CD4-positive, alpha-beta T cell treated with Interferon gamma for 1 hour (primary cell): Measurements from ENCODE around the gene INTS6L.

Experiments
- DNase-seq: peaks from one replicate; pipeline ENCODE4 v3.0.0-alpha.2; 2020

Gene INTS6L

DNA sequence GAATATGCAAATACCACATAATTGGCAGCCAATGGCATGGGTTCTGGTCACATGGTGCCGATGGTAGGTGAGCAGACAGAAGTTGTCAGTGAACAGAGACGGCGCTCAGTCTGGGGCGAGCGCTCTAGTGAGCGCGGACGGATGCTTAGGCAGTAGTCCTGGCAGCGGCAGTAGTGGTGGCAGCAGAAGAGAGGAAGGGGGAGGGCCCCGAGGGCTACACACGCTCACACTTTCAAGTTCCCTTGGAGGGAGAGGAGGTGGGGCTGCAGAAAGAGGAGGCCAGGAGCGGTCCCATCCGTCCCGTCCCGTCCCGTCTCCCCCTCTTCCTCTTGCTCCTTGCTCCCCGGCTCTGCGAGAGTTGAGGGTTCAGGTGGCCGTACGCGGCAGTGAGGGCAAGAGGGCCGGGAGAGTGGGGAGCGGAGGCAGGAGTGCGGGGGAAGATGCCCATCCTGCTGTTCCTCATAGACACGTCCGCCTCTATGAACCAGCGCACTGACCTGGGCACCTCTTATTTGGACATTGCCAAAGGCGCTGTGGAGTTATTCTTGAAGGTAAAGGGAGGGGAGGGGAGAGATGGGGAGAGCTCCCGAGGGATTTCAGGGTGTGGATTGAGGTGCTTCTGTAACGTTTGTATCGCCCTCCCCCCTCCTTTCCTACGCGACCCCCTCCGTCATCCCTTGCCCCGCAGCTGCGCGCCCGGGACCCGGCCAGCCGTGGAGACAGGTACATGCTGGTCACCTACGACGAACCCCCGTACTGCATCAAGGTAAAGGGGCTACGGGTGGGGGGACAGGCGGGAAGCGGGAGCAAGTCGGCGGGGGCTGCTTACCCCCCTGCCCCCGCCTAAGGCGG is at the start of gene INTS6L:
Gene INTS6L (plus strand): TSS at position 108 of the 852 bp plus-strand sequence. CDS start 333 bp downstream, at position 441.
- DNase-seq, result peak; percentile 92

DNA sequence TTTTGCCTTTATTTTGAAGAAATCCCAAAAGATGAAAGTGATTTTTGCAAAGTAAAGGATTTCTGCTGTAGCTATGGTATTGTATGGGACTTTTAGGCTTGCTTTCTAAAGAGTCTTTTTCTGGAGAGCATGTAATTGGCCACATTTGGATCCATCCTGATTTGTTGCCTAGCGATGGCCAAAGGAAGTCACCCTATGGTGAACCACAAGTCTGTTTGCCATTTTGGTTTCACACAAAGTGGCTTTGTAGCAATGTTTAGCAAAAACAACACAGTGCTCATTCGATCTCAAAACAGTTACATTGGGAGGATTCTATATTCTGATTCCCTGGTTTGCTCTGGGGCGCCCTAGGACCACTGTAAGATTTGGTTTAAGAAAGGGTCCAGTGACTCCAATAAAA is 44.1 kb upstream of the INTS6L start:
- no peak for DNase-seq

DNA sequence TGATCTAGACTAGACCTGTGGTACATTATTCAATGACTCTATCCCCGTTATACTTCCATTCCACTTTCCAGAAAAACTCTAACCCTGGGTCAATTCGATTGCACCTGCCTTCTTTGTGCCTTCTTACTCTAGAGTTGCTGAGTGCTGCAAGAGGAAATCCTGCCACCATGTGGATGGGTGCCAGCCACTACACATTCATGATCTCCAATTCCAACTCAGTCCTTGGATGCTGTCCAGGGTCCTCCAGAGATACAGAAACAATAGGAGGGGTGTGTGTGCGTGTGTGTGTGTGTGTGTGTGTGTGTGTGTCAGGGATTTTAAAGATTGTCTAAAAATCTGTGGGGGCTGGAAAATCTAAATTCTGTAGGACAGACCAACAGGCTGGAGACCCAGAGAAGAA is 42.9 kb upstream of the INTS6L start:
- DNase-seq, result peak; percentile 12

- DNase-seq, result no peak
Measured at GRCh38 chrX:135480076-135480475, 40.4 kb upstream of the INTS6L start.

- no peak for DNase-seq
Measured at GRCh38 chrX:135481696-135482179, 38.7 kb upstream of the INTS6L start.

DNA sequence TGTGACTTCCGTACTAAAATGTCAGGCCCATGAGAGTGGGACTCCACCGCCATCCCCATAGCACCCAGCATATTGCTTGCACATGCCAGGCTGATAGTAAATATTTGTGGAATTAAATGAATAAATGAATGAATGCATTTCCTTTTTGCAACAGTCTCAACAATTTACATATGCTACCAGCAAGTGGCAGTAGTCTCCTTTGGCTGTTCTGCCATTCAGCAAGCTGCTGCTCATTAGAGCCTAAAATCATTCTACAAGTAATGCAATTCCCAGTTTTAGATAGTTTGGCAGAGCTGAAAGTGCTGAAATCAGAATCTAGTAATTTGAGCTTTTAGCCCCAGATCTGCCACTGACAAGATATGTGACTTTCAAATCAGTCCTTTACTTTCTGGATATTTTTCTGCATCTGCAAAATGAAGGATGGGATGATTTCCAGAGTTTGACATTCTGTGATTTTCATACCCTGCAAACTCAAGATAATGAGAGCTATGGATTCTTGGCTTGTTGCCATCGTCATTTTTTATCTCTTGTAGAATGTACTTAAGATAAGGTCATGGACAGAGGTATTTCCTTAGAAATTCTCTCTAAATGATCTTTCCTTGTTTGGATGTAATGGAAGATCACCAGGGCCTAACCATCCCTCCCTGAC is 35.7 kb upstream of the INTS6L start:
- no peak for DNase-seq

- DNase-seq, result no peak
Measured at GRCh38 chrX:135489542-135489941, 30.9 kb upstream of the INTS6L start.

- no peak for DNase-seq
Measured at GRCh38 chrX:135490979-135491514, 29.4 kb upstream of the INTS6L start.

GRCh38 chrX:135494453-135494852 is 26.0 kb upstream of the INTS6L start:
- DNase-seq, result no peak

DNA sequence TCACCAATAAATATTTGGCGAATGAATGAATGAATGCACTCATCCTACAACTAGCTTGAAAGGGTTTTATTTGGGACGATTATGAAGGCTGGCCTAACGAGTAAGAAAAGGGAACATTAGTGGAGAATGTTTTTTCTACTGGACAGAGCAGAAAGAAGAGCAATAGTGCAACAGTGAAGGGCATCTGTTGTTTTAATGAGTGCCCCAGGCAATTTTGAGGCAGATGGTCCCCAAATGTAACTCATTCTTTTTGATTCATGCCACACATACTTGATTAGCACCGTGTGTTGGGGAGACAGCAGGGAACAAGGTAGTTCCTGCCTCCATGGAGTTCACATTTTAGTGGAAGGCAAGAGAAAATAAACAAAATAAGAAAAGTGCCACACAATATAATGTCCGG is 22.7 kb upstream of the INTS6L start:
- DNase-seq, result no peak

DNA sequence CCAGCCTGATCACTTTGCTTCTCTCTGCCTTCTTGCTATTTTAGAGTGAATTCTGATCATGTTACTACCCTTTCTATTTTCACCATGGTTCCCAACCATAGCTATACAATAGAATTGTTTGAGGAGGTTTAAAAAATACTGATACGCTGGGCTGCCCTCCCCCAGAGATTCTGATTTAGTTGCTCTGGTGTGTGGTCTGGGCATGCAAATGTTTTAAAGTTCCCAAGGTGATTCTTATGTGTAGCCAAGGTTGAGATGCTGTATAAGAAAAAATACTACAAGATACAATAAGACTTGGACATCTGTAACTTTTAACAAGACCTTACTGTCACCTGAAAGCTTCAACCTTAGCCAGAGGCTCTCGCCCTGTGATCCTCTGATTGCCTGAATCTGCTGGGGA is 22.2 kb upstream of the INTS6L start:
- no peak for DNase-seq

DNA sequence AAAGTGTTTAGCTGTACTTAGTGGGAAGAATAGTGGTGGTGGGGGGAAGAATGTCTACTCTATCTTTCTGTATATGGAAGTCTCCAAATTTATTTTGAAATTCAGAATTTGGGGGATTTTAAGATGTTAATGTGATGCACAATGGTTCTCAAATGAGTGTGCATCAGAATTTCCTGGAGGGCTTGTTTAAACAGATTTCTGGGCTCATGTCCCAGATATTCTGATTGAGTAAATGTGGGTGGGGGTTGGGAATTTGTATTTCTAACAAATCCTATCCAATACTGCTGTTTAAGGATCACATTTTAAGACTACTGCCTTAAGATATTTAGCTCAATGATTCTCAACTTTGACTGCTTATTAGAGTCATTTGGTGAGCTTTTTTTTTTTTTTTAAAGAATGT is 15.1 kb upstream of the INTS6L start:
- DNase-seq, result no peak

DNA sequence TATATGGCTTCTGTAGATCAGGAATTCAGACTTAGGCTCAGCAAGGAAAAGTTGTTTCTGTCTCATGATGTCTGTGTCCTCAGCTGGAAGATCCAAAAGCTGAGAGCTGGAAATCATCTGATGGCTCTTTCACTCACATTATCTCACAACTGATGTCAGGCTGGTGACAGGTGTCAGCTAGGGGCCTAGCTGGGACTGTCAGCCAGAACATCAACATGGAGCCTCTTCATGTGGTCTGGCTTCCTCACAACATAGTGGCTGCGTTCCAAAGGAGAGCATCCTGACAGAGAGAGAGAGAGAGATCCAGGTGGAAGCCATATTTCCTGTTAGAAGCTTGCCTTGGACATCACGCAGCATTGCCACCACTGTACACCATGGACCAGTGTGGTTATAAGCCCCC is 10.6 kb upstream of the INTS6L start:
- no peak for DNase-seq

DNA sequence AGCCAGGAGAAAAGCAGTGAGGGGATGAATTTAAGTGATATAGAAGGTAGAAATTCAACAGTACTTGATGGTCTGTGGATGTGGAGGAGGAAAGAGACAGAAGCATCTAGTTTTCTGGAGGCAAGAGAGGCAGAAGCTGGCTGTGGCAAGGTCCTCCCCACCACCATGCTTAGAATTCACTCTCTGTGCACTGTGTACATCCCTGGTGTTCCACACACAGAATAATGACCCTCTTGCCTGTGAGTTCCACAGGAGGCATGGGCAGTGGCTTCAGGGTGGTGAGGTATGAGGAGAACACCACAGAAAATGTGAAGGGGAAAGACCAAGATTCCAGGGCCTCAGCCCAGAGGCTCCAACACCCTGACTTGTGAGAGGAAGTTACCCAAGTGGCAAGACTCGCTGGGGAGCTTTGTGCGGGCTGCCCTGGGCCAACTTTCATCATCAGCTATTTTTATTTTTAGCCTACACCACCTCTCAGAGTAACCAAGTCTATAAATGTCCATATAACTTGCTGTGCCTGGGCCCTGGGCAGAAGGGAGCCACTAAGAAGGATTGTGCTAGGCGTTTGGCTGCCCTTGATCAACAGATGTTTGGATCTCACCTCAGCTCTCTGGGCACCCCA is 7.8 kb upstream of the INTS6L start:
- DNase-seq, result no peak

DNA sequence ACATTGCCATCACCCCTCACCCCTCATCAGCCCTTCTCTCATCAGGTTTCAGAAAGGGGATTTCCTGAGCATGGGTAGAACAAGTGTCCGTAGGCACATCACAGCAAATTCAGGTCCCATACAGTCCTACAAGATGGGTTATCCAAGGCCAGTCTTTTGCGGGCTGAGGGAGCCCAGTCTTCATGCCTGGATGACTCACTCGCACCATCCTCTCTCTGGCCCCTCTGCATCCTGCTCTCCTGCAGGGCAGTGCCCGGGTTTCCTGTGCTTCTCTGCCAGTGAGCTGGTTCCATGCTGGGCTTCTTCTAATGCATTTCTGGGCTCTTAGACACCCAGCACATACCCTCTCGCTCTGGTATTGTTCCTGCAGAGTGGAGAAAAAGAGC is 7.3 kb upstream of the INTS6L start:
- DNase-seq, result no peak

DNA sequence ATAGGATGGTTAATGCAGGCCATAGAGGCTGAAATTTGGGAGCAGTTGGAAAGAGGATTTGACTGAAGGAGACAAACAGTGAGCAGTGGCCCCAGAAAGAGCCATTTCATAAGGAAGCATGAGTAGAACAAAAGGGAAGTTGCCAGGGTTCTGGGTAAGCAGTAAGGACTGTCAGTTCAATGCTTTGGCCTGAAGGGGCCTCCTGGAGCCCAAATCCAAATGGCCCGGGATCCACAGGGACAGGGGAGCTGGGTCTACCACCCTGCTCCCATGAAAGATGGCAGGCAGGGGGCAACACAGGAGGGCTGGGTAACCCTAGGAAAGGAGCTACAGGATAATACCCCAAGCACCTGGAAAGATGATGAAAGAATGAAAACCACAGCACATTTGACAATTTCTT is 4.1 kb upstream of the INTS6L start:
- no peak for DNase-seq

GRCh38 chrX:135518161-135518560 is 2.3 kb upstream of the INTS6L start:
- no peak for DNase-seq

DNA sequence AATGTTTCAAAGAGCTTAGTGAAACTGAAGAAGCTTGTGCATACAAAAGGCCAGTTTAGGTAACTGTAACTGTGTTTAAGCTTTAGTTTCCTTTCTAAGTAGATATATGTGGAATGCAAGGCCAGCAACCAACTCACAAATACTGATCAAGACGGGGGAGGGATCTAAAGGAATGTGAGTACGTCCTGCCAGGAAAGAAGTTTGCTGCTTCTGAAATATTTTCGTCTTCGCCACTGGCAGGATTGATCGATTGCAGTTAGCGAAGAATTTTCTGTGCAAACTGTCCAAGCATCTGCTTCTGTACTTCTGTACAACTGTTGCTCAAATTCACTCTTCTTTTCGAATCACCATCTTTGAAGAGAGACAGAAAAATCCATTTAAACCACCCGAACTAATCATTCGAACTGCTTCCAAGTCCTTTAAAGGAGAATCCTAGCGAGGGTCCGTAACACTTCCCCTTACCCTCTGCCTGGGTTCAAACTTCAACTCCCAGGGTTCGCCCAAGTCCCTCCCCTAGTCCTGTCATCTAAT is 373 bp upstream of the INTS6L start:
- DNase-seq, result no peak

DNA sequence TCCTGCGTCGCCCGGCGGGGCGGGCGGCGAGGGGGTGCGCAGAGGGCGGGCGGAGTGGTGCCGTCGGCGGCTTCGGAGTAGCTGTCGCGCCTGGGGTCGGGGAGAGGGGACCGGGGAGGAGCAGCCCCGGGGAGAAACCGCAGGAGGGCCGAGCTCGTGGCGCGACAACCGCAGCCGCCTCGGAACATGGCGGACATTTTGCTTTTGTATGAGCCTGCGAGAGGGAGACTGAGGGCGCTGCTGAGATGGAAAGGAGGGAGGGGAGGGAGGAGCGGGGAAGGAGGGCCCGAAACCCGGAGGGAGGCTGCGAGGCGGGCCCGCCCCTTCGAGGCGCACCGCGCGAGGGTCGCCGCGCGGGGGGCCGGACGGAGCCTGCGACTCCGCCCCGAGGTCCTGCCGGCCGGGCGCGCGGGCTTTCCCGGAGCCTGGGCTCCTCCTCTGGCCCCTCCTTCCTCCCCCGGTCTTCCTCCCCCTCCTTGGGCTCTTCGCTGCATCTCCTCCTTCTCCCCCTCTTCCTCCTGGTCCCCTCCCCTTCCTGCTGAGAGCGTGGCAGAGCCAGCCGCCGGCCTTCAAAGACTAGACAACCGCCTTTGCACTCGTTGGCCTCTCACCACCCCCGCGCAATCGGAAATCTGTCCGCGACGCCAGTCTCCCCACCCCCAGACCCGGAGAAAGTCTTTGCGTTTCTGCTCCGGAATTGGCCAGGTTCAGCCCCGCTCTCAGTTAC is 1.1 kb downstream of the INTS6L start:
- peak; percentile 92 for DNase-seq

GRCh38 chrX:135522132-135522530 is 1.7 kb downstream of the INTS6L start:
- no peak for DNase-seq

DNA sequence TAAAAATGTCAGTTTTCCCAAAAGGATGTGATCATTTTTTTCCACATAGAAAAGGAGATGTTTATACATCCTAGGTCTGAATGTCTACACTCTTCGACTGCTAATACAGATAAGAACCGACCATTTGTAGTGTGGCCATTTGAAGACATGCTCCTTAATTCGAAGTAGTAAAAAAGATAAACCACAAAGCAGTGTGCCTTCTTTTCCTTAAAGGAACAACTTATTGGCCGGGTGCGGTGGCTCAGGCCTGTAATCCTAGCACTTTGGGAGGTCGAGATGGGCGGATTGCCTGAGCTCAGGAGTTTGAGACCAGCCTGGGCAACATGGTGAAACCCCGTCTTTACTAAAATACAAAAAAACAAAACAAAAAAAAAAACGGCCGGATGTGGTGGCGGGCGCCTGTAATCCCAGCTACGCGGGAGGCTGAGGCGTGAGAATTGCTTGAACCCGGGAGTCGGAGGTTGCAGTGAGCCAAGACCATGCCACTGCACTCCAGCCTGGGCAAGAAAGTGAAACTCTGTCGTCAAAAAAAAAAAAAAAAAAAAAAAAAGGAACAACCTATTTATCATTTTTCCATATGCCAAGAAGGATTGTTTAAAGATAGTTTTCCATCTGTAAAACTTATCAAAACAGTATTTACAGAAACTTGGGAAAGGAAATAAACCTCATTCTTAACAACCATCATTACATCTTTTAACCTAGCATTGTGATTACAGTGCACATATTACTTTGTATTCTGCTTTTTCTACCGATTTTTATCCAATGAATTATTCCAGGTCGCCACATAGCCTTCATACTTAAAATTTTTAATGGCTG is 2.6 kb downstream of the INTS6L start:
- DNase-seq, result no peak

DNA sequence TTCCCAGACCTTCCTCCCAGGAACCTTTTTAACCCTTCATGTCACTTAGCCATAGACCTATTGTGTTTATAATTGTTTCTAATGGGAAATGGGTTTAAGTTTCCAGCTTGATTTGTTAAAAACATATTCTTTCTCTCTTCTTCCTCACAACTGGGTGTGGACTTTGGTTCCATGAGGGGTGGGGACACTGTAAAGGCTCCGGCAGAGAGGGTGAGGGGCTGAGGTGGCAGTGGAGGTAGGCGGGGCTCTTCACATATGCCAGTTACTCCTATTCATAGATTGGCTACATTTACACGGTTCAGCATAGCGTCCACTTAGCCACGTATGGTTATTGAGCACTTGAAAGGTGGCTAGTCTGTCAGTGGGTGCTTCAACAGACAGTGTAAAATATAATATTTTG is 7.8 kb downstream of the INTS6L start:
- DNase-seq, result no peak
